Nephron (organoid): Measurements from ENCODE around the gene ZNF608.
A peak's percentile ranks its signal among the peaks of the same experiment; 100 is the strongest.

Experiments used
- H3K27ac Mint-ChIP-seq, 3 experiments: 2 replicates each; pipeline ENCODE4 v1.8.0; 2020; ENCODE audit warnings: mixed read lengths in 3 of 3, mild to moderate bottlenecking in 2 of 3, moderate library complexity in 1 of 3
- H3K27me3 Mint-ChIP-seq: 2 replicates; pipeline ENCODE4 v1.8.0; 2021; ENCODE audit warnings: low read depth, mild to moderate bottlenecking, moderate library complexity, mixed read lengths
- H3K36me3 Mint-ChIP-seq: 2 replicates; pipeline ENCODE4 v1.8.0; 2020; ENCODE audit warnings: low read depth, mixed read lengths
- H3K4me1 Mint-ChIP-seq: 2 replicates; pipeline ENCODE4 v1.8.0; 2020; ENCODE audit warnings: mixed read lengths
- H3K4me3 Mint-ChIP-seq, 3 experiments: 2 replicates each; pipeline ENCODE4 v1.8.0; 2020; ENCODE audit warnings: mild to moderate bottlenecking in 3 of 3, mixed read lengths in 3 of 3, moderate library complexity in 2 of 3
- H3K9me3 Mint-ChIP-seq: 2 replicates; pipeline ENCODE4 v1.8.0; 2020; ENCODE audit warnings: mixed read lengths
- TF ChIP-seq, protein P1 (sequence below), 3 experiments: fragments of 200-600 bp; sonication (generic); IDR thresholded peaks; one replicate each; pipeline ENCODE4 v1.5.0; 2021; ENCODE audit warnings: antibody characterized with exemption in 3 of 3; ENCODE audit not compliant: unreplicated experiment in 3 of 3

The ZNF608 gene

DNA sequence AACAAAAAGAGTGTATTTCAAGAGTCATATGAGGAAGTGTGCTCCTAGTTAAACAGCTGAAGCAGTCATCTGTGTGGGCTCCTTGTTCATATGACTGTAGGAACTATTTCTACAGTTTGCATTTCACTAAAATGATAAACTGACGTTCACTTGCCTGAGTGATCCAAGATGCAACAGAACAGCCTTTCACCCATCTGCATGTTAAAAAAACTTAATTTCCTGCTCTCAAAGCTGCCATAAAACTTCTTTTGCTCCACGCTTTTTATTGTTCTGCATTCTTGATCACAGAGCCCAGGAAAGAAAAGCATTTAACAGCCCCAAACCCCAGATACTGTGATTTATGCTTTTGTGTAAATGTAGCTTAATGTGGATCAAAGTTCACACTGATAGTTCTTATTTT is 43.9 kb downstream of the ZNF608 start:
- H3K27ac Mint-ChIP-seq: peak overlapping the region; percentile 62 to 78 (median 78)

DNA sequence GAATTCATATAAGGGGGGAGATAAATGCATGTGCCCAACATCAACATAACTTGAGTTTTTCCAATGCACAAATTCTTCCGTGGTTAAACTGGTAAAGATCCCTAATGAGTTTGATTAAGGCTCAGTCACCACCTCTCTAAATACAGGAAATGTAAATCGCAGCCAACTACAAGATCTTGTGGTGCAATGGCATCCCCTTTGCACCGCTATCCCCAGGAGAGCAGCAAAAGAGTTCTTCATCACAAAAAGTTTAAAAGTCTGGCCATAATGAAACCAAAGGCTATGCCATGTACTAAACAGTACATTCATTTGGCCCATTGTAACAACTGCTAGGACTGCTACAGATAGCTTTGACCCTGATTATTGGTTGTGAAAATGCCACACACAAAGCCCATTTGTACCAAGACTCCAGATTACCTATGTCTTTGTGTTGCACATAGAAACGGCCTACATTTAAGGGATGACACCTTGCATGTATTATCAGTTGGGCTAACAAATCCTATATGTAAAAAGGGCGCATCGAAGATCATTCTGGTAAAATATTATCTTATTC is 44.5 kb downstream of the ZNF608 start:
- Mint-ChIP-seq H3K27me3 (no peaks in the 10 kb centered on the region), H3K9me3 (no peaks in the 10 kb centered on the region)

More for the DNA sequence above, 43.9 kb downstream of the ZNF608 start:
- Mint-ChIP-seq H3K4me1 (peaks cover 95% of the 10 kb centered on the region), H3K4me3 (peak overlapping the region in 2 of 3 experiments; percentile 7 to 11), H3K27me3 (no peaks in the 10 kb centered on the region), H3K9me3 (no peaks in the 10 kb centered on the region), H3K36me3 (peaks cover 23% of the 10 kb centered on the region)
- TF ChIP-seq, protein P1, sequence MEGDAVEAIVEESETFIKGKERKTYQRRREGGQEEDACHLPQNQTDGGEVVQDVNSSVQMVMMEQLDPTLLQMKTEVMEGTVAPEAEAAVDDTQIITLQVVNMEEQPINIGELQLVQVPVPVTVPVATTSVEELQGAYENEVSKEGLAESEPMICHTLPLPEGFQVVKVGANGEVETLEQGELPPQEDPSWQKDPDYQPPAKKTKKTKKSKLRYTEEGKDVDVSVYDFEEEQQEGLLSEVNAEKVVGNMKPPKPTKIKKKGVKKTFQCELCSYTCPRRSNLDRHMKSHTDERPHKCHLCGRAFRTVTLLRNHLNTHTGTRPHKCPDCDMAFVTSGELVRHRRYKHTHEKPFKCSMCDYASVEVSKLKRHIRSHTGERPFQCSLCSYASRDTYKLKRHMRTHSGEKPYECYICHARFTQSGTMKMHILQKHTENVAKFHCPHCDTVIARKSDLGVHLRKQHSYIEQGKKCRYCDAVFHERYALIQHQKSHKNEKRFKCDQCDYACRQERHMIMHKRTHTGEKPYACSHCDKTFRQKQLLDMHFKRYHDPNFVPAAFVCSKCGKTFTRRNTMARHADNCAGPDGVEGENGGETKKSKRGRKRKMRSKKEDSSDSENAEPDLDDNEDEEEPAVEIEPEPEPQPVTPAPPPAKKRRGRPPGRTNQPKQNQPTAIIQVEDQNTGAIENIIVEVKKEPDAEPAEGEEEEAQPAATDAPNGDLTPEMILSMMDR (IDR thresholded peaks at IDR 0.05; ENCODE audit: unreplicated experiment in 3 of 3): no peak

DNA sequence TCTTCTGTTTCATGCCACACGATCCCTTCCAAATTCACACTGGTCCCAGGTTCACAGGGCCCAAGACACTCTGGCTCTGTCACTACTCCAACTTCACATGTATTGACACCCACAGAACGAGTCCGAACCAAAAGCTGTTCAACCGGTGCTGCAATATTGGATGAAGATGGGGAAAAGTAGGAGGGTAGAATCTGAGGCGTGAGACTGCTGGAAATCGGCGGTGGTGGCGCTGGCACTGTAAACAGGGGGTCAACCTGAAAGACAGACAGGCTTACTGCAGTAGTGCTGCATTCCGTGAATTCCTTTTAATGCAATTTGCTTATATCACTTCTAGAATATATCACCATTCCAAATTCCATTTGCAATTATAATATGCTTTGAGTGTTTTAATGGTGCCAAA is 45.4 kb downstream of the ZNF608 start:
- TF ChIP-seq, protein P1 (IDR thresholded peaks at IDR 0.05; ENCODE audit: unreplicated experiment in 3 of 3): no peak
- Mint-ChIP-seq H3K4me3 (no peak overlapping the region), H3K9me3 (no peaks in the 10 kb centered on the region), H3K27me3 (no peaks in the 10 kb centered on the region), H3K36me3 (peaks cover 33% of the 10 kb centered on the region), H3K4me1 (peaks cover 95% of the 10 kb centered on the region), H3K27ac (peak overlapping the region; percentile 65 to 95 (median 93))

More for the DNA sequence above, 44.5 kb downstream of the ZNF608 start:
- H3K4me3 Mint-ChIP-seq: no peak overlapping the region
- peaks cover 95% of the 10 kb centered on the region for H3K4me1 Mint-ChIP-seq
- TF ChIP-seq, protein P1 (IDR thresholded peaks at IDR 0.05; ENCODE audit: unreplicated experiment in 3 of 3): no peak
- peak overlapping the region; percentile 62 to 78 (median 78) for H3K27ac Mint-ChIP-seq
- peaks cover 23% of the 10 kb centered on the region for H3K36me3 Mint-ChIP-seq

DNA sequence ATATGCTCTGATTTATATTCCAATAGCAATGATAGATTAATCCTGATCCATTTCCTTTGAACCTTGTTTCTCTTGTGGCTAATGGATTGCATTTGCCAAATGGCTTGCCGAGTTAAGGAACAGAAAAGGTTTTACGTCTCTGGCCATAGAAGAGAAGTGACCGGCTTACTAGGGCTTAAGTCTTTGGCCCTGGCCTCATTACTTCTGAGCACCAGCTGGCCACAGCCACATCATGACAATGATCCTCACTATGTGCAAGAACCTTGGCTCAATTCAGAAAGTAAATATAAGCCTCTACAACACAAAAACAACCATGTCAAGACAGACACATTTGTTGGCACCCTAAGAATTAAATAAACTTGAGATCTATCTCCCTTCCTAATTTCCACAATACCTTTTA is 46.1 kb downstream of the ZNF608 start:
- H3K27ac Mint-ChIP-seq: peak overlapping the region; percentile 93 to 95 (median 94)
- TF ChIP-seq, protein P1 (IDR thresholded peaks at IDR 0.05; ENCODE audit: unreplicated experiment in 3 of 3): no peak
- H3K27me3 Mint-ChIP-seq: no peaks in the 10 kb centered on the region
- peaks cover 88% of the 10 kb centered on the region for H3K4me1 Mint-ChIP-seq
- H3K4me3 Mint-ChIP-seq: no peak overlapping the region
- peaks cover 38% of the 10 kb centered on the region for H3K36me3 Mint-ChIP-seq
- no peaks in the 10 kb centered on the region for H3K9me3 Mint-ChIP-seq

DNA sequence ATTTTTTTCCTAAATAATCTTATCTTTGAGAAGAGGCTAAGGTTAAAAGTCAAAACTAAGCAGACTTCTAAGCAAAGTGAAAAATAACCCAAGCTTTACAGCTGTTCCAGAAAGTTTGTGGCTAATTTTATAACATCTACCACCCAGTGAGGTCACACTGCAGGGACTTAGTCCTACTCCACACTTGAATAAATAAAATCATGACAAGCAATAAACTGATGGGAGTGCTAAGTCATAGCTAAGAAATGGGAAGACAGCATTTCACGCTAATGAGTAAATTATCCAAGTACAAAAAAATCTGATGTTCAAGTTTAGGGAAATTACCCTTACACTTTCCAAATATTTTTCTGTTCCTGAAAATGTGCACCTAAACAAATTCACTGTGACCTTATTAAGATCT is 47.7 kb downstream of the ZNF608 start:
- H3K36me3 Mint-ChIP-seq: peaks cover 46% of the 10 kb centered on the region
- peaks cover 76% of the 10 kb centered on the region for H3K4me1 Mint-ChIP-seq
- TF ChIP-seq, protein P1 (IDR thresholded peaks at IDR 0.05; ENCODE audit: unreplicated experiment in 3 of 3): no peak
- peak overlapping the region; percentile 93 to 95 (median 94) for H3K27ac Mint-ChIP-seq
- no peaks in the 10 kb centered on the region for H3K27me3 Mint-ChIP-seq
- H3K9me3 Mint-ChIP-seq: no peaks in the 10 kb centered on the region
- H3K4me3 Mint-ChIP-seq: peak overlapping the region in 1 of 3 experiments; percentile 32
